Measurements from ENCODE around the gene MLLT11.
"Not testable (repeated sequence)": the region's sequence is repeated elsewhere in the genome, so short reads cannot be mapped to it uniquely, and the experiment has no call there.

The MLLT11 gene

DNA sequence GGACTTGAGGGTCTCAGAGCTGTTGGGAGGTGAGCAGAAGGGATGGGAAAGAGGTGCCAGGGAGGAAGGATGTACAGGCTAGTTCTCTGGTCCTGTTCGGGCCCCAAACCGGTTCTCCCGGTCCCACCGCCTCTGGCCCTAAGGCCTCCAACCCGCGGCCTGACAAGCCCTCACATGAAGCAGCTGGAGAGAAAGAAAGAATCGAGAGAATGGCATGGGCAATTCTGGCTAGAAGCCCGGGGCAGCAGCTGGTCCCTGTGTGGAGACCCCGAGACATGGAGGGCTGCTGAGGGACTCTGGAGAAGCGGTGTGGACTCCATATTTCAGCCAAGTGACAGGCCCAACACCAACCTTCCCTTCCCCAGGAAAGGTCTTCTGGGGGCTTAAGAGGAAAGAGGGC, 1.5 kb upstream of the MLLT11 start:
- no peak for DNase-seq

DNA sequence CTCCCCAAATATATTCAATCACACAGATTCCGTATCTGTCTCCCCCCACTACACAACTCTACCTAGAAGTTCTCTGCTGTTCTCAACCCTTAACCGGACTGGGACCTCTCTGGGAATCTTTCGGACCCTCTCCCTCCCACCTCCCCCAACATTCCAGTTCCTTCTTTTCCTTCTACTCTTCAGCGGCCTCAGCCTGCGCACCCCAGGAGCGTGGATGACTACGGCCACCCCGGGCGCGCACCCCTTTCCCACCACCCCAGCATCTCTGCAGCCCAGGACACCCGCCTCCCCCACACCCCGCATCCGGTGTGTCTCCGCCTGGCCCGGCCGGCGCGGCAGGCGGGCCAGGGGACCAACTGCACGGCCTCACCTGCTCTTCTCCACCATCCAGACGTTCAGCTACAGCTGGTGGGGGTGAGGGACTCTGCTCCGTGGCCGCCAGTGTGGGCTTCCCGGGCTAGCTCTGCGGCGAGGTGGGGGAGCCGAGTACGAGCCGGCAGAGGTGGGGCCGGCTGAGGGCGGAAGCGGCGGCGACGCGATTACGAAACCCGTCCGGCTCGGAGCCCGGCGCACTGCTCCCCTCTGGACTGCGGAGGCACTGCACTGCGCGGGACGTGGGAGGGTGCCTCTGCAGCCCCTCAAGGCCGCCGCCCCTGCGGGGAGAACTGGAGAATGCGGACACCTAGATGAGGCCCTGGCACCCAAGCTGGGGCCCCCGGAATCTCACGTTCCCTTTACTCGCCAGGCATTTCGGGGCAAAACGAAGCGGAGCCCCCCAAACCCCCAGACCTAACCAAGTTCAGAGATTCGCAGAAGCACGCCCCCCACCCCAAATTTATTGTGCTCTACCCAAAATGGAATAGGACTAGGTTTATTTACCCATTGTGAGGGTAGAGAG, 839 bp upstream of the MLLT11 start, which contains the start of gene CDC42SE1:
CDC42SE1 (minus strand) TSS at position 514 of the 898 bp plus-strand sequence. CDS start 3,892 bp downstream, outside the sequence.
- peak; percentile 87 for DNase-seq

DNA sequence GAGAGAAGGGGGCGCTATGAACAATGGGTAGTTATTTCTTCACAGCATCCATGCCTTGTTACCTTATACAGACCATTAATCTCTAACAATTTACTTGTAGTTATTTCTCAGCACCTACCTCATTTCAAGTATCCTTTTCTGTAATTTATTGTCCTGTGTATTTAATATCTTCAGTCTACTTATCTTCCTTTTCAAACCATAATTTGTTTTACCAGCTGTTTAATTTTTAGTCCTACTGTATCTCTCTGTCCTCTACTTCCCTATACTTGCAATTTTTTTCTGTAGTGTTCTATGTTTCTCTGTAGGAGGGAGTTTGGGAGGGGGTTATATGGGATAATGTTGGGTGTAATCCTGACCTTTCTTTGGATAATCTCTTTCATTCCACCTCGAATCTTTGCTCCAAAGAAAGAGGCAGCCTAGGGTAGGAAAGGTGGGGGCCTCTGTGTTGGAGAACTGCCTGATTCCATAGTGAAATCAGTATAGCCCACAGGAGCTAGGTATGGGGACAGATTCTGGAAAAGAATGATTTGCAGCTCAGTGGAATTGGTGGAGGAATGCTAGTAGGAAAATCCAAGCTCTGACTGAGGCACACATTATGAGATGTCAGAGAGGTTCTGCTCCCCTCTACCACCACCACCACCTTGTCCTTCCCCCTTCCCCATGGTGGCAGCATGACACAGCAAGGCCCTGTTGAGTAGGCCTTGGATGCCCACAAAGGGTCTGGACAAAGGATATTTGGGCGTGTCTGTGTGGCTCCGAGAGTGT, 642 bp downstream of the MLLT11 start:
- no peak for DNase-seq

DNA sequence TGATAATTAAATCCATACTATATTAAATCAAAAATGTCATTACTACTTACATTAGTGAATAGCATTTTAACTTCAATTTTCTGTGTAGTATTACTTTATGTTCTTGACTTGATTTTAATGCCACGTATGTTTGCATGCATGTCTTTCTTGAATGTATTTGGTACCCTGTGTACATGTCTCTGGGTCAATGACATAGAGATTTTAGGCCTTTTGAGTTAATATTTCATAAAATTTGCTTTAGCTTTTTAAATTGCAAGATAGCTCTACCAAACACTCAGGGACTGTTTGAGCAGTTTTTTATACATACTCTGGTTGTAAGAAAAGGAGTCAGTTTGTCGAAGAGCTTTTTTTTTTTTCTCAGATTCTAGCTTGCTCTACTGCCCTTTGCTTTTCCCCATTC, 1.5 kb downstream of the MLLT11 start:
- no peak for DNase-seq

DNA sequence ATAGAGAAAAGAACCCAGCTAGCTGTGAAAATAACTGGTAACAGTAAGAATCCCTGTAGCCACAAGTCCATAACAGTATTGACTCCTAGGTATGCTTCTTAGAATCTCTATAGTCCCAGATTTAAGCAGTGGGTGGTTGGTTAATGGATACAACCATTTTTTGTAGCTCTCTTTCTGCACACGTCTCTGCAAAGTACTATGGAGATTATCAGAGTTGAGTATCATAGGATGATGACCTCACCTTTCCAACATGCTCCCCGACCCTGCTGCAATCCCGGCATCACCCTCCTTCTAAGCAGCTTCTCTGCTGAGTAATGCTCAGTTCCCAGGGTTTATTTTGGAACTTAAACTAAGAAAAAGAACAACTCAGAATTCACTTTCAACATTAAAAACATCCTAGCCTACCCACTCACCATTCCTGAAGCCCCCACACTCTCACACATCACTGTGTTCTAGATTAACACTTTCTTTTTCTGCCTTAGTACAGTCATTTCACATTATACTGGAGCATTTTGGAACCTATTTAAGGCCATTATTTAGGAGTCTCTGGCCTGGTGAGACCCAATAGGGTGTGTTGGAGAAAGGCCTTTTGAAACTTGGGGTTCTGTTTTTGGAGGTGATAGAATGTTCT, 2.7 kb downstream of the MLLT11 start:
- no peak for DNase-seq

DNA sequence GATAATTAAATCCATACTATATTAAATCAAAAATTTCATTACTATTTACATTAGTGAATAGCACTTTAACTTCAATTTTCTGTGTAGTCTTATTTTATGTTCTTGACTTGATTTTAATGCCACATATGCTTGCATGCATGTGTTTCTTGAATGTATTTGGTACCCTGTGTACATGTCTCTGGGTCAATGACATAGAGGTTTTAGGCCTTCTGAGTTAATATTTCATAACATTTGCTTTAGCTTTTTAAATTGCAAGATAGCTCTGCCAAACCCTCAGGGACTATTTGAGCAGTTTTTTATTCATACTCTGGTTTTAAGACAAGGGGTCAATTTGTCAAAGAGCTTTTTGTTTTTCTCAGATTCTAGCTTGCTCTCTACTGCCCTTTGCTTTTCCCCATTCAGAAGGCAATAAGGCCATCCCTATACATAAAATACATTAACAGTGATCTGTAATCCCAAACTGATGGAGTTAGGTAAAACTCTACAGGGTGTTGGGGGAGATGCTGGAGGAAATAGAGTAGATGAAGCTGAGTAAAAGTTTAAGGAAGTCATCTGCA, 5.0 kb downstream of the MLLT11 start:
- DNase-seq, result no peak

DNA sequence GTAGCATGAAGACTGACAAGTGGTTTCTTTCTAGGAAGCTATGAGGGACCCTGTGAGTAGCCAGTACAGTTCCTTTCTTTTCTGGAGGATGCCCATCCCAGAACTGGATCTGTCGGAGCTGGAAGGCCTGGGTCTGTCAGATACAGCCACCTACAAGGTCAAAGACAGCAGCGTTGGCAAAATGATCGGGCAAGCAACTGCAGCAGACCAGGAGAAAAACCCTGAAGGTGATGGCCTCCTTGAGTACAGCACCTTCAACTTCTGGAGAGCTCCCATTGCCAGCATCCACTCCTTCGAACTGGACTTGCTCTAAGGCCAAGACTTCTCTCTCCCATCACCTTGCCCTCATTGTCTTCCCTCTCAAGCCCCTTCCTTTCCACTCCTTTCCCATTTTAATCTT, 7.0 kb downstream of the MLLT11 start:
- no peak for DNase-seq

DNA sequence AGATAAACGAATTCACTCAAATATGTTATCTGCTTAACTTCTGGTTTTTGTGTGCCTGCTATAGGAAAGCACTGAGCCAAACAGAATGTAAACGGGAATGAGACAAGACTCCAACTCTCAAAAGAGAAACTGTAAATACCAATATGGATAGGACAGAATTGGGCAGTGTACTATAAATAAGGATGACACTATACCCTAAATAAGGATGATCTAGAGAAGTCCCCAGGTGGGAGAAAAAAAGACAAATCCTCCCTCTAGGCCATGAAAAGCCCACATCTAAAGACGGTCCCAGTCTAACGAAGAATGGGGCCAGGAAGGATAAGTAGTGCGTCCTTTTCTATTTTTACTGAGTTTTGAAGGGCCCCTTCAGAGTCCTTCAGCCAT, 8.9 kb downstream of the MLLT11 start:
- DNase-seq, result no peak

DNA sequence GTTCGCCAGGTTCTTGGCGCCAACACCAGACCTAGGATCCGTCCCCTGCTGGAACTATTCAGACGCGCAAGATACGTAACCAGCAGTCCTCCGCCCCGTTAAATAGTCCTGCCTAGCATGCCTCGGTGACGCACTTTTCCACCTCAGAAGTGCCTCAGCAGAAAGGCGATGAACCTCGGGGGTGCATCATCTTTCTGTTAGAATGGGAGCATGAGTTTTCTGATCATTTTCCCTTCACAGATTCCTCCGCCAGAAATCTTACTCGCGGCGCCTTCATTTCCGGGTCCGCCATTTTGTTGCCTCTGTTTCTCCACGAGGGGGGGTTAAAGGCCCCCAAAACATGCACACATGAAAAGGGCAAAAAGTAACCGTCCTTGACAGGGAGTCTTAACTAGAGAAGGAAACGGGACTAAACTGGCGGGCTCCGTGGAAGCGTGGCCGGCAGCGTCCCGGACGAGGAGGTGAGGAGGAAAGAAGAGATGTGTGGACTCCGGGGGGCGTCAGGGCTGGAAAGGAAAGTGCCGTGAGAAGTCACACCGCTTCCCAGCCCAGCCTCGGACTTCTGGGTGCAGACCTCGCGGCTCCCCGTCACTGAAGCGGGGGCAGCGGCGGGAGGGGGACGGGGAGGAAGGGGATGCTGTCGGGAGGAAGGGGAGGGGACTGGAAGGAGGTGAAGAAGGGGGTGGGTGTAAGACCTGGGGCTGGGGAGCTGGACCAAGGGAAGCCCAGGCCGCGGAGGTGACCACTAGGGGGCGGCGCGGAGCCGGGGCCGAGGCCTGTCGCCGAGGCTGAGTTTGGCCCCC, 10.5 kb downstream of the MLLT11 start, which contains the start of gene GABPB2:
GABPB2 (plus strand) TSS at position 288 of the 803 bp plus-strand sequence. CDS start 17,429 bp downstream, outside the sequence.
- peak; percentile 87 for DNase-seq

DNA sequence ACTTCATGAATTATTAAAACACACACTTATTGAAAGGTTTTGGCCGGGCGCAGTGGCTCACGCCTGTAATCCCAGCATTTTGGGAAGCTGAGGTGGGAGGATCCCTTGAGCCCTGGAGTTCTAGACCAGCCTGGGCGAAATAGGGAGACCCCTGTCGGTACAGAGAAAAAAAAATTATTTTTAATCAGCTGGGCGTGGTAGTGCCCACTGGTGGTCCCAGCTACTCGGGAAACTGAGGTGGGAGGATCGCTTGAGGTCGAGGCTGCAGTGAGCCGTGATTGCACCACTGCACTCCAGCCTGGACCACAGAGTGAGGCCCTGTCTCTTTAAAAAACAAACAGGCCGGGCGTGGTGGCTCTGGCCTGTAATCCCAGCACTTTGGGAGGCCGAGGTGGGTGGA, 12.0 kb downstream of the MLLT11 start:
- DNase-seq, result no peak

DNA sequence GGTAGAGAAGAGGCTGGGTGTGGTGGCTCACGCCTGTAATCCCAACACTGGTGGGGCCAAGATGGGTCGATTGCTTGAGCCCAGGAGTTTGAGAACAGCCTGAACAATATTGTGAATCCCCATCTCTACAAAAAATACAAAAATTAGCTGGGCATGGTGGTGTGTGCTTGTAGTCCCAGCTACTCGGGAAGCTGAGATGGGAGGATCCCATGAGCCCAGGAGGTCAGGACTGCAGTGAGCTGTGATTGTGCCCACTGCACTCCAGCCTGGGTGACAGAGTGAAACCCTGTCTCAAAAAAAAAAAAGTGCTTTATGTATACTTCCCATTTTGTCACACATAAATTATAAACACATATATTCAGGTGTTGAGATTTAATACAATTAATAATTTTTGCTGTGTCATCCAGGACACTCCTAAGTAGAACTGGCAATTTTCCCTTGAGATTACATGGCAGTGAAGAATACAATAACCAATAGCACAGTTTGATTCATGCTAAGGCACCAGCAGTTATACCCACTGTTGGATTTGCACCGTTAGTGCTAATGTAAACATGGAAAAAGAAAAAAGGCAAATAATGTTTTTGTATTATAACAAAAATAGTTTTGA, 25.9 kb downstream of the MLLT11 start:
- DNase-seq, result no peak

DNA sequence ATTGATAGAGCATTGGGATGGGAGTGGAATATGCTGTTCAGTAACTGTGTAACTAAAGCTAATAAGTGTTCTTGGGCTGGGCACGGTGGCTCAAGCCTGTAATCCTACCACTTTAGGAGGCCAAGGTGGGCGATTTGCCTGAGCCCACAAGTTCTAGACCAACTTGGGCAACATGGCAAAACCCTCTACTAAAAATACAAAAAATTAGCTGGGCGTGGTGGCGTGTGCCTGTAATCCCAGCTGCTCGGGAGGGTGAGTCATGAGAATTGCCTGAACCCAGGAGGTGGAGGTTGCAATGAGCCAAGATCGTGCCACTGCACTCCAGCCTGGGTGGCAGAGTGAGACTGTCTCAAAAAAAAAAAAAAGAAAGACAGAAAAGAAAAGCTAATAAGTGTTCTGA, 37.2 kb downstream of the MLLT11 start:
- DNase-seq, result not testable (repeated sequence)

DNA sequence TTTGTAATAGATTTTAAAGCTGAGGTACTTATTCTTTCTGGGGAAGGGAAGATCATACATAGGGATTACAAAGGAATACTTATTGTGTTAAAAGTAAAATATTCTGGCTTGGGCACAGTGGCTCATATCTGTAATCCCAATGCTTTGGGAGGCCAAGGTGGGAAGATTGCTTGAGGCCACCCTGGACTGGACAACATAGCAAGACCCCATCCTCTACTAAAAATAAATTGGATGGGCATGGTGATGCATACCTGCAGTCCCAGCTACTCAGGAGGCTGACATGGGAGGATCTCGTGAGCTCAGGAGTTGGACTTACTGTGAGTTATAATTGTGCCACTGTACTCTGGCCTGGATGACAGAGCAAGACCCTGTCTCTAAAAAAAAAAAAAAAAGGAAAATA, 37.9 kb downstream of the MLLT11 start:
- DNase-seq, result no peak

DNA sequence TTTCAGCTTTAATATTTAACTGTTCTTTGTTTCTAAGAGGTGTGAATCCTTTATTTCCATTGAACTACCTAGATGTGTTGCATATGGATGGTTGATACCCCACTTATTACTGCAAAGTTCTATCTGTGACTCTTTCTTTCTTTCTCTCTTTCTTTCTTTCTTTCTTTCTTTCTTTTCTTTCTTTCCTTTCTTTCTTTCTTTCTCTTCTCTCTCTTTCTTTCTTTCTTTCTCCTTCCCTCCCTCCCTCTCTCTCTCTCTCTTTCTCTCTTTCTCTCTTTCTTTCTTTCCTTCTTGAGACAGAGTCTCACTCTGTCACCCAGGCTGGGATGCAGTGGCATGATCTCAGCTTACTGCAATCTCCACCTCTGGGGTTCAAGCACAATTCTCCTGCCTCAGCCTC, 44.4 kb downstream of the MLLT11 start:
- DNase-seq, result no peak

DNA sequence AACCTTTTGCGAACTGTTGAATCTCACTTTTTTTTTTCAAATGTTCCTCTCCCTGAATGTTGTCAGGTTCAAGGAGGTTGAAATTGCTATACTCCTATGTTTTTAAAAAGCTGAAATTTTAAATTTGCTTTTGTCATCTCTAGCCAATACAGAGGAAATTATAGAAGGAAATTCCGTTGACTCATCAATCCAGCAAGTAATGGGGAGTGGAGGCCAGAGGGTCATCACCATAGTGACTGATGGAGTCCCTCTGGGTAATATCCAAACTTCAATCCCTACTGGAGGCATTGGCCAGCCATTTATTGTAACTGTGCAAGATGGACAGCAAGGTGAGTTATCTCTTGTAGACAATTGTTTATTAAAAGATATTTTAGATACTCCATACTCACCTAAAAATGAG, 46.7 kb downstream of the MLLT11 start:
- no peak for DNase-seq

DNA sequence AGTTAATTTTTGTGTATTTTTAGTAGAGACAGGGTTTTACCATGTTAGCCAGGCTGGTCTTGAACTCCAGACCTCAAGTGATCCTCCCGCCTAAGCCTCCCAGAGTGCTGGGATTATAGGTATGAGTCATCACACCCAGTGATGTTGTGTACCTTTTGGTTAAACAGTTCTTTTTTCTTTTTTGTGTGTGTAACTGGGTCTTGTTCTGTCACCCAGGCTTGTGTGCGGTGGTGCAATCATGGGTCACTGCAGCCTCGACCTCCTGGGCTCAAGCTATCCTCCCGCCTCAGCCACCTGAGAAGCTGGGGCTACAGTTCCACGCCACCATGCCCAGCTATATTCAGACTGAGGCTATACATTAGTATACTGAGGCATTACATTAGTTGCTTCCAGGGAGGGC, 48.1 kb downstream of the MLLT11 start:
- no peak for DNase-seq

DNA sequence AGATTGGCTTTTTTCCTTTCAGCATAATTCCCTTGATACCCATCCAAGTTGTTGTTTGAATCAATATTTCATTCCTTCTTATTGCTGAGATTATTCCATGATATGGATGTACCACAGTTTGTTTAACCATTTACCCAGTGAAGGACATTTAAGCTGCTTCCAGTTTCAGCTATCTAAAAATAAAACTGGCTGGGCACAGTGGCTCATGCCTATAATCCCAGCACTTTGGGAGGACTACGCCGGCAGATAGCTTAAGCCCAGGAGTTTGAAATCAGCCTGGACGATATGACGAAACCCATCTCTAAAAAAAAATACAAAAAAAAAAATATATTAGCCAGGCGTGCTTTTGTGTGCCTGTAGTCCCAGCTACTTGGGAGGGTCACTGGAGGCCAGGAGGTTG, 53.7 kb downstream of the MLLT11 start:
- no peak for DNase-seq

All from CD4-positive, alpha-beta T cell treated with Interferon gamma for 1 hour (primary cell).